HCT116 (cell line): Measurements from ENCODE around the gene TAS2R60.

Experiments
- TCF7L2 ChIP-seq: IDR thresholded peaks from 2 replicates; pipeline ENCODE4 v1.7.0; 2011; ENCODE audit warnings: borderline replicate concordance, inconsistent platforms; ENCODE audit not compliant: insufficient read depth, insufficient read length; ENCODE audit errors: extremely low read depth
- ZNF274 ChIP-seq: fragments of 200-500 bp; sonication (Bioruptor generic); IDR thresholded peaks from 2 replicates; pipeline ENCODE4 v1.6.1; 2014; ENCODE audit warnings: mild to moderate bottlenecking, low read depth, low read length, inconsistent platforms
- TF ChIP-seq, protein P1 (sequence below), 3 experiments: fragments of 200-600 bp in 1 of 3; sonication (generic) in 1 of 3; IDR thresholded peaks in 2 of 3; conservative IDR thresholded peaks in 1 of 3; 2 replicates each; pipeline ENCODE4 v1.5.1; 2012 to 2017; ENCODE audit warnings: low read depth in 2 of 3, low read length in 2 of 3, antibody characterized with exemption in 1 of 3, borderline replicate concordance in 1 of 3, control low read depth in 1 of 3, mild to moderate bottlenecking in 1 of 3, mixed read lengths in 1 of 3, mixed run types in 1 of 3, moderate library complexity in 1 of 3; ENCODE audit not compliant: insufficient read depth in 1 of 3

DNA sequence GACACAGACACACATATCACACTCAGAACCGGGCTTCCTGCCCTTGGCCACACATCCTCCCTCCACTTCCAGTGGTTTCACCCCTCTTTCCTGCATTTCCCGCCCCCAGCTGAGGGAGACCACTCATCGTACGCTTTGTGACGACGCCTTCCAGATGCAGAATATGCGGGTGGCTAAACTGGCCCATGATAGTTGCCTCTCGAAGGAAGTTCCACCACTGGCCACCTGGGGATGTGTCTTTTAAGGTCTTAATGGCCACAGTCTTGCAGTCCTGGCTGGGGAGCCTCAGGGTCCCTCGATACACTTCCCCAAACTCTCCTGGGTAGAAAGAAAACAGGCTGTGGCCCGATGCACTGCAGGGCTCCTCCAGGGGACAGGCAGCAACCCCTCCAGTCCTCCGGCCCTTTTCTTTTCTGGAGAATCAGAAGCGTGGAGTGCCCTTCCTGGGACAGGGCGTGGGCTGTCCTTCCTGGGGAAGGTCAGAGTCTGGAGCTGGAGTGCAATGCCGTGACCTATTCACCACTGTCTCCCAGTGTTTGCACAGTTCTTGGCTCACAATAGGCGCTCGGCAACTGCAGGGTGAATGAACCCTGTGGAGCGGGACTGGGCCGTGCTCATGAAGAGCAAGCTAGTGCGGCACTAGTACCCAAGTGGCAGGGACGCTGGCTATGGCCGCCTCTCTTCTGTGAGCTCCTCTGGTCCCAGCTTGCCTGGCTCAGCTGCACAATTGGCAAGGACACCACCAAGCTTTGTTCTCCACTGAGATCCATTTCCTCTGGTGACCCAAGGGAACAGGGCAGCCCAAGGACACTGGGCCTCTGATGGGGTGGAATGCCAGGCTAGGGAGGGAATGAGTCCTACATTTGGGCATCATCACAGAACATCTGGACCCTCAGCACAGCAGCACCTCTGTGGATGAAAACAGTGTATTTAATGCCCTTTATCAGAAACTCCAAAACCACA lies 47.8 kb upstream of the TAS2R60 start:
- TF ChIP-seq TCF7L2: no peak
- TF ChIP-seq ZNF274: no peak
- TF ChIP-seq, protein P1, sequence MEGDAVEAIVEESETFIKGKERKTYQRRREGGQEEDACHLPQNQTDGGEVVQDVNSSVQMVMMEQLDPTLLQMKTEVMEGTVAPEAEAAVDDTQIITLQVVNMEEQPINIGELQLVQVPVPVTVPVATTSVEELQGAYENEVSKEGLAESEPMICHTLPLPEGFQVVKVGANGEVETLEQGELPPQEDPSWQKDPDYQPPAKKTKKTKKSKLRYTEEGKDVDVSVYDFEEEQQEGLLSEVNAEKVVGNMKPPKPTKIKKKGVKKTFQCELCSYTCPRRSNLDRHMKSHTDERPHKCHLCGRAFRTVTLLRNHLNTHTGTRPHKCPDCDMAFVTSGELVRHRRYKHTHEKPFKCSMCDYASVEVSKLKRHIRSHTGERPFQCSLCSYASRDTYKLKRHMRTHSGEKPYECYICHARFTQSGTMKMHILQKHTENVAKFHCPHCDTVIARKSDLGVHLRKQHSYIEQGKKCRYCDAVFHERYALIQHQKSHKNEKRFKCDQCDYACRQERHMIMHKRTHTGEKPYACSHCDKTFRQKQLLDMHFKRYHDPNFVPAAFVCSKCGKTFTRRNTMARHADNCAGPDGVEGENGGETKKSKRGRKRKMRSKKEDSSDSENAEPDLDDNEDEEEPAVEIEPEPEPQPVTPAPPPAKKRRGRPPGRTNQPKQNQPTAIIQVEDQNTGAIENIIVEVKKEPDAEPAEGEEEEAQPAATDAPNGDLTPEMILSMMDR (IDR thresholded peaks at IDR 0.05 in 2 of 3, conservative IDR thresholded peaks at IDR 0.05 in 1 of 3; ENCODE audit: borderline replicate concordance in 1 of 3, insufficient read depth in 1 of 3, low read depth in 2 of 3, low read length in 2 of 3): peak in 1 of 3 experiments; percentile 27; a peak in 1 of 6 replicates
